GM21825 (cell line): ENCODE measurements around the gene ZNF385C.

Experiments
- ATAC-seq: cut with Tn5 transposase; IDR thresholded peaks from one replicate; pipeline ENCODE4 v1.9.1; 2021; ENCODE audit warnings: mild to moderate bottlenecking, moderate library complexity; ENCODE audit not compliant: unreplicated experiment

Gene ZNF385C

GRCh38 chr17:42109086-42109485 lies 10.8 kb upstream of the ZNF385C start:
- no peak for ATAC-seq

- peak; percentile 56 for ATAC-seq
Observed at GRCh38 chr17:42107597-42108576, 9.6 kb upstream of the ZNF385C start.

- ATAC-seq: no peak
Observed at GRCh38 chr17:42107124-42107523, 8.9 kb upstream of the ZNF385C start.

GRCh38 chr17:42106009-42106408 lies 7.7 kb upstream of the ZNF385C start:
- no peak for ATAC-seq

GRCh38 chr17:42104264-42104663 lies 6.0 kb upstream of the ZNF385C start:
- no peak for ATAC-seq

GRCh38 chr17:42103221-42103954 lies 5.1 kb upstream of the ZNF385C start:
- no peak for ATAC-seq

GRCh38 chr17:42101513-42102292 lies 3.4 kb upstream of the ZNF385C start:
- no peak for ATAC-seq

GRCh38 chr17:42098730-42099399 lies 592 bp upstream of the ZNF385C start:
- ATAC-seq: no peak

- no peak for ATAC-seq
Observed at GRCh38 chr17:42096360-42097111, 1.7 kb downstream of the ZNF385C start.

- ATAC-seq: no peak
Observed at GRCh38 chr17:42094375-42095069, 3.8 kb downstream of the ZNF385C start.

GRCh38 chr17:42092939-42093338 lies 5.3 kb downstream of the ZNF385C start:
- no peak for ATAC-seq

GRCh38 chr17:42090964-42091790 lies 7.1 kb downstream of the ZNF385C start:
- no peak for ATAC-seq

- ATAC-seq: no peak
Observed at GRCh38 chr17:42088736-42089135, 9.5 kb downstream of the ZNF385C start.

GRCh38 chr17:42087736-42088705 lies 10.3 kb downstream of the ZNF385C start:
- ATAC-seq: no peak

GRCh38 chr17:42087042-42087701 lies 11.1 kb downstream of the ZNF385C start:
- no peak for ATAC-seq

GRCh38 chr17:42081516-42082129 lies 16.6 kb downstream of the ZNF385C start:
- no peak for ATAC-seq
